ENCODE results near the gene GLIS1.

- no peak for TF ChIP-seq CTCF (conservative IDR thresholded peaks at IDR 0.05; ENCODE audit: low read depth, low read length)
- TF ChIP-seq EZH2phosphoT487 (IDR thresholded peaks at IDR 0.05; ENCODE audit: borderline replicate concordance, low read length) = no peak
- no peak for TF ChIP-seq EZH2 (IDR thresholded peaks at IDR 0.05; ENCODE audit: low read length, unreplicated experiment)
Measured at GRCh38 chr1:53783056-53783455, 44.1 kb upstream of the GLIS1 start.
